CD4-positive, CD25-positive, alpha-beta regulatory T cell (primary cell): ENCODE results near the gene LRRC4B. TPM values are rescaled to one million over a fixed set of nuclear protein-coding genes. Genes with fewer than 3 reads are reported as not detected.
"Not testable (repeated sequence)": the region's sequence is repeated elsewhere in the genome, so short reads cannot be mapped to it uniquely, and the experiment has no call there.

ENCODE experiments used
- ATAC-seq, 2 donors: fragments of 150-1000 bp; cut with Tn5 transposase; one replicate each; pipeline ENCODE4 v1.10.0; 2021; ENCODE audit warnings: low read depth in 2 of 2, moderate number of reproducible peaks in 2 of 2, moderate library complexity in 1 of 2
- DNase-seq, 3 donors: peaks; one replicate each; pipeline versions ENCODE4 v3.0.0 to v3.0.0-alpha.2; 2012 to 2022; ENCODE audit warnings: mixed read lengths in 1 of 3
- H3K27ac ChIP-seq: one replicate; pipeline ENCODE4 v1.7.0; 2013; ENCODE audit warnings: mild to moderate bottlenecking, low read length; ENCODE audit not compliant: insufficient read depth, poor library complexity, severe bottlenecking
- H3K27me3 ChIP-seq: one replicate; pipeline ENCODE4 v1.7.0; 2013; ENCODE audit warnings: low read length; ENCODE audit not compliant: control insufficient read depth, insufficient read depth
- H3K36me3 ChIP-seq: one replicate; pipeline ENCODE4 v1.7.0; 2013; ENCODE audit warnings: mild to moderate bottlenecking, low read length, moderate library complexity; ENCODE audit not compliant: control insufficient read depth, insufficient read depth
- H3K4me1 ChIP-seq: 2 replicates; pipeline ENCODE4 v1.7.0; 2013; ENCODE audit warnings: mild to moderate bottlenecking, low read length; ENCODE audit not compliant: insufficient read depth, control insufficient read depth, poor library complexity, severe bottlenecking
- H3K4me3 ChIP-seq: one replicate; pipeline ENCODE4 v1.7.0; 2013; ENCODE audit warnings: low read depth, mild to moderate bottlenecking, low read length, moderate library complexity
- H3K9me3 ChIP-seq, 2 experiments: 1 replicate in 1 of 2; 2 replicates in 1 of 2; pipeline ENCODE4 v1.7.0; 2013; ENCODE audit warnings: low read length in 2 of 2, mild to moderate bottlenecking in 1 of 2, moderate library complexity in 1 of 2; ENCODE audit not compliant: control insufficient read depth in 2 of 2
- H3K27ac Mint-ChIP-seq, 3 donors: one replicate each; pipeline ENCODE4 v1.8.0; 2020 to 2022; ENCODE audit warnings: mild to moderate bottlenecking in 3 of 3, mixed read lengths in 3 of 3, moderate library complexity in 2 of 3
- H3K27me3 Mint-ChIP-seq: one replicate; pipeline ENCODE4 v1.8.0; 2022; ENCODE audit warnings: mild to moderate bottlenecking, mixed read lengths
- H3K36me3 Mint-ChIP-seq: one replicate; pipeline ENCODE4 v1.8.0; 2020; ENCODE audit warnings: mixed read lengths
- H3K4me1 Mint-ChIP-seq, 4 donors: one replicate each; pipeline ENCODE4 v1.8.0; 2020 to 2022; ENCODE audit warnings: mixed read lengths in 4 of 4, mild to moderate bottlenecking in 1 of 4
- H3K4me3 Mint-ChIP-seq, 4 donors: one replicate each; pipeline ENCODE4 v1.8.0; 2020 to 2022; ENCODE audit warnings: mild to moderate bottlenecking in 4 of 4, mixed read lengths in 4 of 4, moderate library complexity in 3 of 4
- H3K9me3 Mint-ChIP-seq, 7 donors: one replicate each; pipeline ENCODE4 v1.8.0; 2020 to 2022; ENCODE audit warnings: mixed read lengths in 7 of 7, mild to moderate bottlenecking in 3 of 7, moderate library complexity in 2 of 7
- polyA plus RNA-seq, 4 donors: library from polyadenylated mRNA; unstranded; fragments of 300-500 nt; fragmentation: Illumina TruSeq; gene quantifications; one replicate each; pipeline ENCODE4 v1.2.3, GENCODE V29; 2021
- total RNA-seq: library from RNA; stranded (reverse); gene quantifications from one replicate; pipeline ENCODE4 v1.2.3, GENCODE V29; 2022

LRRC4B gene
- total and polyA plus RNA-seq, 5 donors from 2014 or later: not detected

- Histone ChIP-seq H3K27ac (no peak overlapping the region), H3K4me1 (no peaks in the 10 kb centered on the region), H3K9me3 (peaks cover 0 to 2% of the 10 kb centered on the region in 2 experiments), H3K27me3 (peaks cover 1% of the 10 kb centered on the region), H3K4me3 (no peak overlapping the region), H3K36me3 (no peaks in the 10 kb centered on the region)
- ATAC-seq (no peak), DNase-seq (no peak)
- H3K4me3 Mint-ChIP-seq: no peak overlapping the region
- peaks cover 17% of the 10 kb centered on the region for H3K27me3 Mint-ChIP-seq
- H3K36me3 Mint-ChIP-seq: no peaks in the 10 kb centered on the region
- no peaks in the 10 kb centered on the region for H3K4me1 Mint-ChIP-seq
- H3K9me3 Mint-ChIP-seq: peaks cover 0 to 13% (median 3%) of the 10 kb centered on the region in 7 donors
- no peak overlapping the region for H3K27ac Mint-ChIP-seq
Measured at GRCh38 chr19:50535672-50536187, 32.5 kb downstream of the LRRC4B start.

- H3K4me3 Mint-ChIP-seq: no peak overlapping the region
- H3K4me1 Mint-ChIP-seq: no peaks in the 10 kb centered on the region
- H3K9me3 ChIP-seq: peaks cover 0 to 2% of the 10 kb centered on the region in 2 experiments
- no peak overlapping the region for H3K27ac ChIP-seq
- H3K27me3 Mint-ChIP-seq: peaks cover 17% of the 10 kb centered on the region
- H3K36me3 Mint-ChIP-seq: no peaks in the 10 kb centered on the region
- no peak for ATAC-seq
- no peak for DNase-seq
- peaks cover 1% of the 10 kb centered on the region for H3K27me3 ChIP-seq
- peaks cover 0 to 13% (median 3%) of the 10 kb centered on the region in 7 donors for H3K9me3 Mint-ChIP-seq
- no peaks in the 10 kb centered on the region for H3K4me1 ChIP-seq
- H3K27ac Mint-ChIP-seq: no peak overlapping the region
- H3K4me3 ChIP-seq: no peak overlapping the region
- H3K36me3 ChIP-seq: no peaks in the 10 kb centered on the region
Measured at GRCh38 chr19:50534478-50534877, 33.8 kb downstream of the LRRC4B start.

GRCh38 chr19:50532952-50533351, 35.3 kb downstream of the LRRC4B start:
- H3K4me1 ChIP-seq: no peaks in the 10 kb centered on the region
- Mint-ChIP-seq H3K4me3 (no peak overlapping the region), H3K9me3 (peaks cover 0 to 13% (median 3%) of the 10 kb centered on the region in 7 donors), H3K4me1 (no peaks in the 10 kb centered on the region), H3K36me3 (no peaks in the 10 kb centered on the region), H3K27me3 (peaks cover 11% of the 10 kb centered on the region), H3K27ac (no peak overlapping the region)
- H3K4me3 ChIP-seq: no peak overlapping the region
- peaks cover 1% of the 10 kb centered on the region for H3K27me3 ChIP-seq
- DNase-seq (no peak), ATAC-seq (no peak)
- H3K36me3 ChIP-seq: no peaks in the 10 kb centered on the region
- H3K27ac ChIP-seq: no peak overlapping the region
- H3K9me3 ChIP-seq: peaks cover 0 to 2% of the 10 kb centered on the region in 2 experiments

- no peak overlapping the region for H3K27ac Mint-ChIP-seq
- H3K27me3 ChIP-seq: peaks cover 1% of the 10 kb centered on the region
- H3K27me3 Mint-ChIP-seq: peaks cover 7% of the 10 kb centered on the region
- no peak overlapping the region for H3K27ac ChIP-seq
- no peak for DNase-seq
- no peaks in the 10 kb centered on the region for H3K36me3 ChIP-seq
- no peak overlapping the region for H3K4me3 Mint-ChIP-seq
- ATAC-seq: no peak
- peaks cover 0 to 2% of the 10 kb centered on the region in 2 experiments for H3K9me3 ChIP-seq
- peaks cover 0 to 13% (median 3%) of the 10 kb centered on the region in 7 donors for H3K9me3 Mint-ChIP-seq
- no peaks in the 10 kb centered on the region for H3K4me1 Mint-ChIP-seq
- H3K4me1 ChIP-seq: no peaks in the 10 kb centered on the region
- no peak overlapping the region for H3K4me3 ChIP-seq
- no peaks in the 10 kb centered on the region for H3K36me3 Mint-ChIP-seq
Measured at GRCh38 chr19:50531171-50531612, 37.0 kb downstream of the LRRC4B start.

GRCh38 chr19:50528052-50528451, 40.2 kb downstream of the LRRC4B start:
- H3K27me3 Mint-ChIP-seq: peaks cover 12% of the 10 kb centered on the region
- H3K9me3 ChIP-seq, ATAC-seq, DNase-seq, H3K9me3 Mint-ChIP-seq, H3K4me3 ChIP-seq, H3K27ac ChIP-seq, H3K36me3 Mint-ChIP-seq, H3K27me3 ChIP-seq, H3K4me1 Mint-ChIP-seq, H3K4me3 Mint-ChIP-seq, H3K36me3 ChIP-seq, H3K4me1 ChIP-seq: not testable (repeated sequence)
- H3K27ac Mint-ChIP-seq: peak overlapping the region in 1 of 3 donors; percentile 79

- H3K4me3 Mint-ChIP-seq: no peak overlapping the region
- H3K9me3 Mint-ChIP-seq: no peaks in the 10 kb centered on the region
- no peak overlapping the region for H3K27ac Mint-ChIP-seq
- H3K27me3 Mint-ChIP-seq: peaks cover 5% of the 10 kb centered on the region
- H3K4me1 Mint-ChIP-seq: no peaks in the 10 kb centered on the region
- ATAC-seq (no peak), DNase-seq (no peak)
- Histone ChIP-seq H3K27ac (no peak overlapping the region), H3K36me3 (no peaks in the 10 kb centered on the region), H3K4me1 (no peaks in the 10 kb centered on the region), H3K9me3 (no peaks in the 10 kb centered on the region), H3K27me3 (no peaks in the 10 kb centered on the region), H3K4me3 (no peak overlapping the region)
- H3K36me3 Mint-ChIP-seq: no peaks in the 10 kb centered on the region
Measured at GRCh38 chr19:50522881-50523280, 45.4 kb downstream of the LRRC4B start.

- H3K9me3 Mint-ChIP-seq: no peaks in the 10 kb centered on the region
- H3K4me1 Mint-ChIP-seq: no peaks in the 10 kb centered on the region
- peaks cover 7% of the 10 kb centered on the region for H3K27me3 Mint-ChIP-seq
- H3K36me3 ChIP-seq: no peaks in the 10 kb centered on the region
- H3K27me3 ChIP-seq: no peaks in the 10 kb centered on the region
- ATAC-seq: no peak
- no peaks in the 10 kb centered on the region for H3K4me1 ChIP-seq
- no peak overlapping the region for H3K27ac ChIP-seq
- no peak for DNase-seq
- no peak overlapping the region for H3K4me3 Mint-ChIP-seq
- H3K27ac Mint-ChIP-seq: no peak overlapping the region
- no peaks in the 10 kb centered on the region for H3K36me3 Mint-ChIP-seq
- H3K9me3 ChIP-seq: no peaks in the 10 kb centered on the region
- no peak overlapping the region for H3K4me3 ChIP-seq
Measured at GRCh38 chr19:50520822-50521465, 47.3 kb downstream of the LRRC4B start.

GRCh38 chr19:50519006-50519575, 49.1 kb downstream of the LRRC4B start:
- no peak for ATAC-seq
- no peak overlapping the region for H3K4me3 ChIP-seq
- no peaks in the 10 kb centered on the region for H3K27me3 ChIP-seq
- no peaks in the 10 kb centered on the region for H3K36me3 ChIP-seq
- no peaks in the 10 kb centered on the region for H3K9me3 ChIP-seq
- Mint-ChIP-seq H3K36me3 (no peaks in the 10 kb centered on the region), H3K4me3 (no peak overlapping the region), H3K27ac (no peak overlapping the region), H3K4me1 (no peaks in the 10 kb centered on the region), H3K27me3 (peaks cover 7% of the 10 kb centered on the region), H3K9me3 (peaks cover 0 to 2% (median 0%) of the 10 kb centered on the region in 7 donors)
- no peak for DNase-seq
- H3K4me1 ChIP-seq: no peaks in the 10 kb centered on the region
- no peak overlapping the region for H3K27ac ChIP-seq
